ENCODE data around the gene ELOVL6.
"Not testable (repeated sequence)": the region's sequence is repeated elsewhere in the genome, so short reads cannot be mapped to it uniquely, and the experiment has no call there.

ELOVL6 gene

DNA sequence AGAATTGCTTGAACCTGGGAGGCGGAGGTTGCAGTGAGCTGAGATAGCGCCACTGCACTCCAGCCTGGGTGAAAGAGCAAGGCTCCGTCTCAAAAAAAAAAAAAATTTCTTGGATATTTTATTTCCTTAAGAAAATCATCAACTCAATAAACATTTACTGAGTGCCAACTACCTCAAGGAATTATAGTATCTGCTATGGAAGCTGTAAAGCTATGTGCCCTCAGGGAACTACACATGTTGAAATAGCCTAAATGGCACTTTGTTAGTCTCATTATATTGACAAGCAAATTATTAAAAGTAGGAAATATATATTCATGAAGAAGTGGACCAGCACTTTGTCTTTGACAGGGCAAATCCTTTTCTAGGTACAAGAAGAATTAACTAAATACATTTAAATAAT, 40.8 kb downstream of the ELOVL6 start:
- H3K4me1 ChIP-seq (ENCODE audit: control insufficient read depth in 1 of 2, insufficient read depth in 1 of 2, low read depth in 1 of 2, low read length in 1 of 2), result no peaks in the 10 kb centered on the region
- TF ChIP-seq, protein P1, sequence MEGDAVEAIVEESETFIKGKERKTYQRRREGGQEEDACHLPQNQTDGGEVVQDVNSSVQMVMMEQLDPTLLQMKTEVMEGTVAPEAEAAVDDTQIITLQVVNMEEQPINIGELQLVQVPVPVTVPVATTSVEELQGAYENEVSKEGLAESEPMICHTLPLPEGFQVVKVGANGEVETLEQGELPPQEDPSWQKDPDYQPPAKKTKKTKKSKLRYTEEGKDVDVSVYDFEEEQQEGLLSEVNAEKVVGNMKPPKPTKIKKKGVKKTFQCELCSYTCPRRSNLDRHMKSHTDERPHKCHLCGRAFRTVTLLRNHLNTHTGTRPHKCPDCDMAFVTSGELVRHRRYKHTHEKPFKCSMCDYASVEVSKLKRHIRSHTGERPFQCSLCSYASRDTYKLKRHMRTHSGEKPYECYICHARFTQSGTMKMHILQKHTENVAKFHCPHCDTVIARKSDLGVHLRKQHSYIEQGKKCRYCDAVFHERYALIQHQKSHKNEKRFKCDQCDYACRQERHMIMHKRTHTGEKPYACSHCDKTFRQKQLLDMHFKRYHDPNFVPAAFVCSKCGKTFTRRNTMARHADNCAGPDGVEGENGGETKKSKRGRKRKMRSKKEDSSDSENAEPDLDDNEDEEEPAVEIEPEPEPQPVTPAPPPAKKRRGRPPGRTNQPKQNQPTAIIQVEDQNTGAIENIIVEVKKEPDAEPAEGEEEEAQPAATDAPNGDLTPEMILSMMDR (IDR thresholded peaks at IDR 0.05), result no peak
- no peak overlapping the region for H3K27ac ChIP-seq
- H3K4me3 ChIP-seq (ENCODE audit: low read depth in 1 of 2, low read length in 1 of 2), result no peak overlapping the region
- no peaks in the 10 kb centered on the region for H3K36me3 ChIP-seq
- H3K27me3 ChIP-seq, result no peaks in the 10 kb centered on the region
- H3K9me3 ChIP-seq, result no peaks in the 10 kb centered on the region

GRCh38 chr4:110157166-110157565, 41.2 kb downstream of the ELOVL6 start:
- not testable (repeated sequence) for H3K9me3 ChIP-seq; H3K36me3 ChIP-seq; H3K4me1 ChIP-seq (ENCODE audit: control insufficient read depth in 1 of 2, insufficient read depth in 1 of 2, low read depth in 1 of 2, low read length in 1 of 2); H3K27me3 ChIP-seq; H3K27ac ChIP-seq; H3K4me3 ChIP-seq (ENCODE audit: low read depth in 1 of 2, low read length in 1 of 2)

DNA sequence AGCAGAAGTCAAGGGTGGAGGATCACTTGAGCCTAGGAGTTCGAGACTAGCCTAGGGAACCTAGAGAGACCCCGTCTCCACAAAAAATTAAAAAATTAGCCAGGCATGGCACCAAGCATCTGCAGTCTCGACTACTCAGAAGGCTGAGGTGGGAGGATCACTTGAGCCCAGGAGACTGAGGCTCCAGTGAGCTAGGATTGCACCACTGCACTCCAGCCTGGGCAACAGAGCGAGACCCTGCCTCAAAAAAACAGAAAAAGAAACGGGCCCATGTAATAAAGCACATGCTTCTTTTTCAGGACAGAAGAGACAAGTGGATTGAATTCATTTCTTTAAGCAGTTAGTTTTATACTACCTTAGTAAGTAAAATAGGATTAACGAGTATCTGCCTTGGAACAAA, 42.0 kb downstream of the ELOVL6 start:
- no peaks in the 10 kb centered on the region for H3K36me3 ChIP-seq
- H3K4me1 ChIP-seq (ENCODE audit: control insufficient read depth in 1 of 2, insufficient read depth in 1 of 2, low read depth in 1 of 2, low read length in 1 of 2), result no peaks in the 10 kb centered on the region
- no peak overlapping the region for H3K4me3 ChIP-seq (ENCODE audit: low read depth in 1 of 2, low read length in 1 of 2)
- H3K27ac ChIP-seq, result no peak overlapping the region
- no peaks in the 10 kb centered on the region for H3K27me3 ChIP-seq
- H3K9me3 ChIP-seq, result no peaks in the 10 kb centered on the region
- TF ChIP-seq, protein P1 (IDR thresholded peaks at IDR 0.05), result no peak

DNA sequence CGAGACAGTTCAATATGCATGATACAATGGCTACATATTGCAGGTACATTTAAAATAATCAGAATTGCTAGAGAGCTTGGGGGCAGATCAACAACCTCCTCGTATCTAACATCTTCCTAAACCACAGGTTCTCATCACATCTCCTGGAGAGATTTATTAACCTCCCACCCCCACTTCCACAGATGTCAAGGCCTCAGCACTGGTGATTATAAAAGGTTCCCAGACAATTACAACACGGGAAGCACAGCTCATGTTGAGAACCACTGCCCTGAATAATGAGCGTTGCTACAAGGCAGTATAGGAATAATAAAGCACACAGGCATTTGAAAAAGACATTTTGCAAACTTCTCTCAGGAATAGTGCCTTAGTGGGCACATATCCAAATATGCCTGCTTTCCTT, 42.8 kb downstream of the ELOVL6 start:
- TF ChIP-seq, protein P1 (IDR thresholded peaks at IDR 0.05), result no peak
- no peak overlapping the region for H3K27ac ChIP-seq
- no peaks in the 10 kb centered on the region for H3K4me1 ChIP-seq (ENCODE audit: control insufficient read depth in 1 of 2, insufficient read depth in 1 of 2, low read depth in 1 of 2, low read length in 1 of 2)
- H3K27me3 ChIP-seq, result no peaks in the 10 kb centered on the region
- no peaks in the 10 kb centered on the region for H3K36me3 ChIP-seq
- H3K4me3 ChIP-seq (ENCODE audit: low read depth in 1 of 2, low read length in 1 of 2), result no peak overlapping the region
- H3K9me3 ChIP-seq, result no peaks in the 10 kb centered on the region

DNA sequence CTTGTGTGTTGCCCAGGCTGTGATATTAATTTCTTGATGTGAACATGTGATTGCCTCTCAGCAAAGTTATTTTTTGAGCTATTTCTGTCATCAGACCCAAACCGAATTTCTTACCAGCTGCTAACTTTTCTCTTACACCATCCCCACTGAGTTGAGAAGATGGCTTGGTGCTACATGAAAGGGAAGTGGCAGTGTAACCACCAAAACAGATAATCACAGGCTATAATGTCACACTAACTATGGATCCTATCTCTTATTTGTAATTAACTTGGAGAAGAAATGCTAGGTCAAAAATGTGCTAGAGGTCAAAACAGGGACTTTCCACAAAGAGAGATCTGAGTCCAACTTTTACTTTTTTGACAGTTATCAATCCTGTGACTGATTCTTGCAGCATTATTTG, 43.8 kb downstream of the ELOVL6 start:
- Histone ChIP-seq H3K27me3 (no peaks in the 10 kb centered on the region), H3K36me3 (no peaks in the 10 kb centered on the region), H3K27ac (no peak overlapping the region), H3K4me3 (ENCODE audit: low read depth in 1 of 2, low read length in 1 of 2) (no peak overlapping the region), H3K4me1 (ENCODE audit: control insufficient read depth in 1 of 2, insufficient read depth in 1 of 2, low read depth in 1 of 2, low read length in 1 of 2) (no peaks in the 10 kb centered on the region), H3K9me3 (no peaks in the 10 kb centered on the region)
- TF ChIP-seq, protein P1 (IDR thresholded peaks at IDR 0.05), result no peak

GRCh38 chr4:110152386-110152785, 46.0 kb downstream of the ELOVL6 start:
- Histone ChIP-seq H3K4me3 (ENCODE audit: low read depth in 1 of 2, low read length in 1 of 2) (no peak overlapping the region), H3K36me3 (no peaks in the 10 kb centered on the region), H3K4me1 (ENCODE audit: control insufficient read depth in 1 of 2, insufficient read depth in 1 of 2, low read depth in 1 of 2, low read length in 1 of 2) (no peaks in the 10 kb centered on the region), H3K9me3 (no peaks in the 10 kb centered on the region), H3K27ac (no peak overlapping the region), H3K27me3 (no peaks in the 10 kb centered on the region)
- TF ChIP-seq, protein P1 (IDR thresholded peaks at IDR 0.05), result no peak

Measured in neutrophil (primary cell).